ENCODE measurements around the gene ATP8B4.

The ATP8B4 gene

DNA sequence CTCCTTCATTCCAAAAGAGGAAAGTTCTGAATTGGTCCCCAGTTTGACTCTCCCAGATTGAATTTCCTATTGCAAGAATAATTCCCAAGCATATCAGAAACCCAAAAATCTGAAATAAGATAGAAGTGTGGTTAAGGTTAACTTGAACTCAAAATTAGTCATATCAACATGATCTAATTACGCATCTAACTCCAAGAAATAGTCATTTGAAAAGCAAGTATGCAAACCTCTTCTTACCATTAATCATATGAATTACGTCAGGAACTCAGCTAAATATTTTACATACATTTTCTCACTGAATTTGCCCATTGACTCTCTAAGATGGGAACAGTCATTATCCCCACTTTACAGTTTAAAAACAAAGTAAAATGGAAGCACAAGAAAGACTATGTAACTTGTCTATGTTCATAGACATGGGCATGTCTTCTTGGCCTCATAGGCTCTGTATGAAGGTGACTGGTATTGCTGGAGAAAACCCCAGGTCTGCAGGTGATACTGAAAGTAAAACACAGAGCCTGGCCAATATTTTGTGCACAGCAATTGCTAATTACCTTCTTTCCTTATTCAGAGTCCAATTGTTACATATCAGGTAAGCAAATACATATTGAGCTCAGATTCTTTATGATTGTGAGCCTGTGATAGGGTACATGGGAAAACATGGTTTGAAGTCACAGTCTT, 139.2 kb downstream of the ATP8B4 start:
- no peak for TF ChIP-seq ZNF70 (CRISPR knock-in tag; IDR thresholded peaks at IDR 0.05)
- no peak for TF ChIP-seq TOX (CRISPR knock-in tag; IDR thresholded peaks at IDR 0.05; ENCODE audit: borderline replicate concordance)
- TF ChIP-seq PPARA (CRISPR knock-in tag; IDR thresholded peaks at IDR 0.05; ENCODE audit: borderline replicate concordance) = no peak
- TF ChIP-seq BACH2 (CRISPR knock-in tag; IDR thresholded peaks at IDR 0.05; ENCODE audit: borderline replicate concordance) = no peak
- no peak for TF ChIP-seq ZFP3 (CRISPR knock-in tag; IDR thresholded peaks at IDR 0.05)
- TF ChIP-seq, protein P1, sequence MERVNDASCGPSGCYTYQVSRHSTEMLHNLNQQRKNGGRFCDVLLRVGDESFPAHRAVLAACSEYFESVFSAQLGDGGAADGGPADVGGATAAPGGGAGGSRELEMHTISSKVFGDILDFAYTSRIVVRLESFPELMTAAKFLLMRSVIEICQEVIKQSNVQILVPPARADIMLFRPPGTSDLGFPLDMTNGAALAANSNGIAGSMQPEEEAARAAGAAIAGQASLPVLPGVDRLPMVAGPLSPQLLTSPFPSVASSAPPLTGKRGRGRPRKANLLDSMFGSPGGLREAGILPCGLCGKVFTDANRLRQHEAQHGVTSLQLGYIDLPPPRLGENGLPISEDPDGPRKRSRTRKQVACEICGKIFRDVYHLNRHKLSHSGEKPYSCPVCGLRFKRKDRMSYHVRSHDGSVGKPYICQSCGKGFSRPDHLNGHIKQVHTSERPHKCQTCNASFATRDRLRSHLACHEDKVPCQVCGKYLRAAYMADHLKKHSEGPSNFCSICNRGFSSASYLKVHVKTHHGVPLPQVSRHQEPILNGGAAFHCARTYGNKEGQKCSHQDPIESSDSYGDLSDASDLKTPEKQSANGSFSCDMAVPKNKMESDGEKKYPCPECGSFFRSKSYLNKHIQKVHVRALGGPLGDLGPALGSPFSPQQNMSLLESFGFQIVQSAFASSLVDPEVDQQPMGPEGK (CRISPR knock-in tag; IDR thresholded peaks at IDR 0.05; ENCODE audit: borderline replicate concordance) = no peak
- TF ChIP-seq GLIS3 (CRISPR knock-in tag; IDR thresholded peaks at IDR 0.05) = no peak
- TF ChIP-seq, protein P2, sequence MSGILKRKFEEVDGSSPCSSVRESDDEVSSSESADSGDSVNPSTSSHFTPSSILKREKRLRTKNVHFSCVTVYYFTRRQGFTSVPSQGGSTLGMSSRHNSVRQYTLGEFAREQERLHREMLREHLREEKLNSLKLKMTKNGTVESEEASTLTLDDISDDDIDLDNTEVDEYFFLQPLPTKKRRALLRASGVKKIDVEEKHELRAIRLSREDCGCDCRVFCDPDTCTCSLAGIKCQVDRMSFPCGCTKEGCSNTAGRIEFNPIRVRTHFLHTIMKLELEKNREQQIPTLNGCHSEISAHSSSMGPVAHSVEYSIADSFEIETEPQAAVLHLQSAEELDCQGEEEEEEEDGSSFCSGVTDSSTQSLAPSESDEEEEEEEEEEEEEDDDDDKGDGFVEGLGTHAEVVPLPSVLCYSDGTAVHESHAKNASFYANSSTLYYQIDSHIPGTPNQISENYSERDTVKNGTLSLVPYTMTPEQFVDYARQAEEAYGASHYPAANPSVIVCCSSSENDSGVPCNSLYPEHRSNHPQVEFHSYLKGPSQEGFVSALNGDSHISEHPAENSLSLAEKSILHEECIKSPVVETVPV (CRISPR knock-in tag; IDR thresholded peaks at IDR 0.05) = no peak
- TF ChIP-seq SNAI2 (CRISPR knock-in tag; IDR thresholded peaks at IDR 0.05) = no peak
- TF ChIP-seq ZC3H10 (CRISPR knock-in tag; IDR thresholded peaks at IDR 0.05) = no peak
- TF ChIP-seq ZNF8 (CRISPR knock-in tag; IDR thresholded peaks at IDR 0.05) = no peak
- TF ChIP-seq, protein P3, sequence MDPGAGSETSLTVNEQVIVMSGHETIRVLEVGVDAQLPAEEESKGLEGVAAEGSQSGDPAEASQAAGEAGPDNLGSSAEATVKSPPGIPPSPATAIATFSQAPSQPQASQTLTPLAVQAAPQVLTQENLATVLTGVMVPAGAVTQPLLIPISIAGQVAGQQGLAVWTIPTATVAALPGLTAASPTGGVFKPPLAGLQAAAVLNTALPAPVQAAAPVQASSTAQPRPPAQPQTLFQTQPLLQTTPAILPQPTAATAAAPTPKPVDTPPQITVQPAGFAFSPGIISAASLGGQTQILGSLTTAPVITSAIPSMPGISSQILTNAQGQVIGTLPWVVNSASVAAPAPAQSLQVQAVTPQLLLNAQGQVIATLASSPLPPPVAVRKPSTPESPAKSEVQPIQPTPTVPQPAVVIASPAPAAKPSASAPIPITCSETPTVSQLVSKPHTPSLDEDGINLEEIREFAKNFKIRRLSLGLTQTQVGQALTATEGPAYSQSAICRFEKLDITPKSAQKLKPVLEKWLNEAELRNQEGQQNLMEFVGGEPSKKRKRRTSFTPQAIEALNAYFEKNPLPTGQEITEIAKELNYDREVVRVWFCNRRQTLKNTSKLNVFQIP (CRISPR knock-in tag; IDR thresholded peaks at IDR 0.05; ENCODE audit: borderline replicate concordance, low read depth) = no peak
- no peak for ATAC-seq

DNA sequence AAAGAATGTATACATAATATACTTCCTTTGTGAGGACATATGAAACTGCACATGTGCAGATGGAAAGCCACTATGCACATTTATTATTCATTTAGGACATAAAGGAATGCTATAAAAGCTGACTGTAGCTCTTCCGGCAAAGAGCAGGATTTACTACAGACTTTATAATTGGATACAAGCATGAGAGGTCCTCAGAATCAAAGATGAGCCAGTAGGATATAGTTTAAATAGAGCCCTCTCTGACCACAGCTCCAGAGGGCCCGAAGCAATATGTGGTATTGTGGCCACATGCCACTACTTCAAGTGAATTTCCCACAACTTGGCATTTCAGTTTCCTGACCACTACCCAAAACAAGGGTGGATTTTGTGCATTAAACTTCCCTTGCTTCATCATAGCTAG, 140.9 kb downstream of the ATP8B4 start:
- TF ChIP-seq ZNF8 (CRISPR knock-in tag; IDR thresholded peaks at IDR 0.05) (no peak), GLIS3 (CRISPR knock-in tag; IDR thresholded peaks at IDR 0.05) (no peak), ZNF70 (CRISPR knock-in tag; IDR thresholded peaks at IDR 0.05) (no peak), TCF4 (CRISPR knock-in tag; IDR thresholded peaks at IDR 0.05; ENCODE audit: borderline replicate concordance) (no peak), TOX (CRISPR knock-in tag; IDR thresholded peaks at IDR 0.05; ENCODE audit: borderline replicate concordance) (no peak), SNAI2 (CRISPR knock-in tag; IDR thresholded peaks at IDR 0.05) (no peak), OSR1 (CRISPR knock-in tag; IDR thresholded peaks at IDR 0.05) (no peak), ARNTL (CRISPR knock-in tag; IDR thresholded peaks at IDR 0.05; ENCODE audit: borderline replicate concordance, low read depth) (no peak), ZFP3 (CRISPR knock-in tag; IDR thresholded peaks at IDR 0.05) (no peak), CSDC2 (CRISPR knock-in tag; IDR thresholded peaks at IDR 0.05) (no peak), RARB (CRISPR knock-in tag; IDR thresholded peaks at IDR 0.05) (no peak)
- TF ChIP-seq, protein P2 (CRISPR knock-in tag; IDR thresholded peaks at IDR 0.05) = no peak
- TF ChIP-seq, protein P3 (CRISPR knock-in tag; IDR thresholded peaks at IDR 0.05; ENCODE audit: borderline replicate concordance, low read depth) = no peak
- TF ChIP-seq, protein P4, sequence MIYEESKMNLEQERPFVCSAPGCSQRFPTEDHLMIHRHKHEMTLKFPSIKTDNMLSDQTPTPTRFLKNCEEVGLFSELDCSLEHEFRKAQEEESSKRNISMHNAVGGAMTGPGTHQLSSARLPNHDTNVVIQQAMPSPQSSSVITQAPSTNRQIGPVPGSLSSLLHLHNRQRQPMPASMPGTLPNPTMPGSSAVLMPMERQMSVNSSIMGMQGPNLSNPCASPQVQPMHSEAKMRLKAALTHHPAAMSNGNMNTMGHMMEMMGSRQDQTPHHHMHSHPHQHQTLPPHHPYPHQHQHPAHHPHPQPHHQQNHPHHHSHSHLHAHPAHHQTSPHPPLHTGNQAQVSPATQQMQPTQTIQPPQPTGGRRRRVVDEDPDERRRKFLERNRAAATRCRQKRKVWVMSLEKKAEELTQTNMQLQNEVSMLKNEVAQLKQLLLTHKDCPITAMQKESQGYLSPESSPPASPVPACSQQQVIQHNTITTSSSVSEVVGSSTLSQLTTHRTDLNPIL (CRISPR knock-in tag; IDR thresholded peaks at IDR 0.05; ENCODE audit: low read depth) = no peak
- TF ChIP-seq, protein P1 (CRISPR knock-in tag; IDR thresholded peaks at IDR 0.05; ENCODE audit: borderline replicate concordance) = no peak
- ATAC-seq = no peak
